Muscle layer of duodenum (tissue), 2 donors: Measurements from ENCODE around the gene TRAF1.

Experiments used
- H3K27ac ChIP-seq: one replicate; pipeline ENCODE4 v1.7.0; 2013; ENCODE audit warnings: mild to moderate bottlenecking, low read length
- H3K27me3 ChIP-seq: one replicate; pipeline ENCODE4 v1.7.0; 2013; ENCODE audit warnings: low read depth, mild to moderate bottlenecking, control low read depth, low read length
- H3K36me3 ChIP-seq, 2 donors: one replicate each; pipeline ENCODE4 v1.7.0; 2013; ENCODE audit warnings: low read length in 2 of 2, control low read depth in 1 of 2, mild to moderate bottlenecking in 1 of 2; ENCODE audit not compliant: insufficient read depth in 2 of 2, control insufficient read depth in 1 of 2
- H3K4me1 ChIP-seq, 2 donors: one replicate each; pipeline ENCODE4 v1.7.0; 2013; ENCODE audit warnings: low read length in 2 of 2, mild to moderate bottlenecking in 2 of 2, control low read depth in 1 of 2, moderate library complexity in 1 of 2; ENCODE audit not compliant: insufficient read depth in 2 of 2, control insufficient read depth in 1 of 2
- H3K4me3 ChIP-seq, 2 donors: one replicate each; pipeline ENCODE4 v1.7.0; 2013; ENCODE audit warnings: low read length in 2 of 2, low read depth in 1 of 2, mild to moderate bottlenecking in 1 of 2
- H3K9me3 ChIP-seq, 2 donors: one replicate each; pipeline ENCODE4 v1.7.0; 2013; ENCODE audit warnings: low read length in 2 of 2, control low read depth in 1 of 2, mild to moderate bottlenecking in 1 of 2; ENCODE audit not compliant: control insufficient read depth in 1 of 2
- donor health status: healthy.

Gene TRAF1

DNA sequence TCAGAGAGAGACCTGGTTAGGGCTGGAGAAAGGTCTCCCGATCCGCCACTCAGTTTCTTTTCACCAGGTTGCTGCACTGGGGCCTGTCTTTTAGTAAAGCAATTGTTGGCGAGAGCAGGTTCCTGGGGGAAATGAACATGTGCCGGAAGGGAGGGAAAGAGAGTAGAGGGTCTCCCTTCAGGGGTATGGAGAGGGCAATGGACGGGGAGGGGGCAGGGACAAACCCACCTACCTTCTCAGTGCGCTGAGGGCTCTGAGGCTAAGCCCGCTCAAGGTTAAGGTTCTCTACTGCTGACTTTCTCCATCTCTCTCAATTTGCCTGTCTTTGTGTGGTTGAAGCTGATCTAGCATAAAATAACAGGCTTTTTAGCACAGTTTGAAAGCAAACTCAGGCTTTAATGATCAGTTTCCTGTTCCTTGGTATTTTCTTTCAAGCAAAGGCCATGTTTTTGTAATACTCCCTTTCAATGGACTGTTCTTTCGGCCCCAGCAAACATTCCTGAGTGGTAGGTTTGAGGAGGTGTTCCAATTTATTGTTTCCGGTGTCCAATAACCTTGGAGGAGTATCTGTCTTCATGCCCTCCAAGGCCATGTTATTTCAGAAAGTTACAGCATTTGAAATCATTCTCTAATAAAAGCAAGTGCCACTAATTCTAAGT lies 25.5 kb upstream of the TRAF1 start:
- Histone ChIP-seq H3K27ac (no peak overlapping the region), H3K4me1 (peaks cover 0 to 3% of the 10 kb centered on the region in 2 donors), H3K27me3 (no peaks in the 10 kb centered on the region), H3K9me3 (no peaks in the 10 kb centered on the region), H3K4me3 (no peak overlapping the region), H3K36me3 (no peaks in the 10 kb centered on the region)

- Histone ChIP-seq H3K9me3 (no peaks in the 10 kb centered on the region), H3K4me3 (no peak overlapping the region), H3K4me1 (peaks cover 0 to 3% of the 10 kb centered on the region in 2 donors), H3K27me3 (no peaks in the 10 kb centered on the region), H3K36me3 (no peaks in the 10 kb centered on the region), H3K27ac (no peak overlapping the region)
These were observed 24.1 kb upstream of the TRAF1 start for GRCh38 chr9:120950421-120951388.

DNA sequence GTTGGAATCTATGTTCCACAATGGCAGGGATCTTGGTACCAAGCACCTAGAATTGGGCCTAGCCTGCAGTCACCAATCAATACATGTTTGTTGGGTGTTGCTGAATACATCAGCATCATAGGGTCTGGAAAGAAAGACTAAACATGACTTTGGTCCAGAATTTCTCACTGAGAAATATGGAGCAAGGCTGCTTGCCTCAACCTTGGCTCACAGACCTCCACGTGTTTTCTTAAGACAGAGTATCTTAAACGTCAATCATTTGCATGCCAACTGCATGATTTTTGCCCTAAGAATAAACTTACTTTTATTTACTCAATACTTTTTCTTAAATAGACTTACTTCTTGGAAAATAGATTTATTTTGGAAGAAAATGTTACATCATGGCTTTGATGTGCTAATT lies 22.7 kb upstream of the TRAF1 start:
- H3K4me3 ChIP-seq = no peak overlapping the region
- peaks cover 0 to 3% of the 10 kb centered on the region in 2 donors for H3K4me1 ChIP-seq
- H3K27me3 ChIP-seq = no peaks in the 10 kb centered on the region
- H3K27ac ChIP-seq = no peak overlapping the region
- no peaks in the 10 kb centered on the region for H3K9me3 ChIP-seq
- H3K36me3 ChIP-seq = no peaks in the 10 kb centered on the region

GRCh38 chr9:120948824-120949223 lies 22.2 kb upstream of the TRAF1 start:
- Histone ChIP-seq H3K4me3 (no peak overlapping the region), H3K9me3 (no peaks in the 10 kb centered on the region), H3K27me3 (no peaks in the 10 kb centered on the region), H3K36me3 (no peaks in the 10 kb centered on the region), H3K27ac (no peak overlapping the region), H3K4me1 (peaks cover 0 to 3% of the 10 kb centered on the region in 2 donors)

- H3K27me3 ChIP-seq = no peaks in the 10 kb centered on the region
- peaks cover 3 to 6% of the 10 kb centered on the region in 2 donors for H3K4me1 ChIP-seq
- H3K9me3 ChIP-seq = no peaks in the 10 kb centered on the region
- H3K36me3 ChIP-seq = no peaks in the 10 kb centered on the region
- H3K4me3 ChIP-seq = no peak overlapping the region
- H3K27ac ChIP-seq = no peak overlapping the region
These were observed 20.6 kb upstream of the TRAF1 start for GRCh38 chr9:120947222-120947621.

GRCh38 chr9:120946259-120946658 lies 19.7 kb upstream of the TRAF1 start:
- Histone ChIP-seq H3K27me3 (no peaks in the 10 kb centered on the region), H3K27ac (no peak overlapping the region), H3K36me3 (no peaks in the 10 kb centered on the region), H3K4me3 (no peak overlapping the region), H3K9me3 (no peaks in the 10 kb centered on the region), H3K4me1 (peaks cover 3 to 9% of the 10 kb centered on the region in 2 donors)

DNA sequence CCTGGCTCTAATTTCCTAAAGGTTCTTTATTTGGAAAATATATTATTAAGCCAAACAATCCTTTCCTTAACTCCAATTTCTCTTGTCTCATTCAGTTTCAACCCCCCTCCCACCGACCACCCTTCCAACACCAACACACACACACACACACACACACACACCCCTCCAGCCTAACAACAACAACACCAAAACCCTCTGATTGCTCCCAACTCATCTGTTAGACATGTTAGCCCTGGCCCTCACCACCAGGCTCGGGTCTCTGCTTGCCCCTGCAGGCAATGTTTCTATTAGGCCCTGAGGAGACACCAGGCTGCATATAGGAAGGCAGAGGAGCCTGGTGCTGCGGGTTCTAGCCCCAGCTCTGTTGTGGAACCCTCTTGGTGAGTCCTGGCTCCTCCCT lies 18.4 kb upstream of the TRAF1 start:
- H3K9me3 ChIP-seq = no peaks in the 10 kb centered on the region
- H3K4me3 ChIP-seq = no peak overlapping the region
- no peaks in the 10 kb centered on the region for H3K36me3 ChIP-seq
- H3K27ac ChIP-seq = no peak overlapping the region
- peaks cover 6 to 9% of the 10 kb centered on the region in 2 donors for H3K4me1 ChIP-seq
- H3K27me3 ChIP-seq = no peaks in the 10 kb centered on the region

DNA sequence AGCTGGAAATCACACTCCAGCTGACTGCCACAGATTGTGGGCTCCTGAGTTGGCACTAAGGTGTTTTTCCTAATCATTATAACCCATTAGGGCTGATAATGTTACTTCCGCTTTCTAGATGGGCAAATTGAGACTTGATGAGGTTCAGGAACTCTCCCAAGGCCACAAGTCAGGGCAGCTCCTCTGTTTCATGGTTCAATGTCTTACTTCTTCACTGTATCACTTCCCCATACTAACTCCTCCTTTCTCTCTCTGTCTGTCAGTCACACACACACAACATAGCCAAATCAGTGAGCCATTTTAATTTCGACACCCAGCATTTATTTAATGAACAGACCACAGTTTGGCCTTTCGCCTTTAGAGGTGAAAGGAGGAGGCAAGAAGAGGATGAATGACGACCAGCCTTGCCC lies 17.8 kb upstream of the TRAF1 start:
- Histone ChIP-seq H3K9me3 (no peaks in the 10 kb centered on the region), H3K4me3 (no peak overlapping the region), H3K4me1 (peaks cover 6 to 9% of the 10 kb centered on the region in 2 donors), H3K27me3 (no peaks in the 10 kb centered on the region), H3K27ac (no peak overlapping the region), H3K36me3 (no peaks in the 10 kb centered on the region)

DNA sequence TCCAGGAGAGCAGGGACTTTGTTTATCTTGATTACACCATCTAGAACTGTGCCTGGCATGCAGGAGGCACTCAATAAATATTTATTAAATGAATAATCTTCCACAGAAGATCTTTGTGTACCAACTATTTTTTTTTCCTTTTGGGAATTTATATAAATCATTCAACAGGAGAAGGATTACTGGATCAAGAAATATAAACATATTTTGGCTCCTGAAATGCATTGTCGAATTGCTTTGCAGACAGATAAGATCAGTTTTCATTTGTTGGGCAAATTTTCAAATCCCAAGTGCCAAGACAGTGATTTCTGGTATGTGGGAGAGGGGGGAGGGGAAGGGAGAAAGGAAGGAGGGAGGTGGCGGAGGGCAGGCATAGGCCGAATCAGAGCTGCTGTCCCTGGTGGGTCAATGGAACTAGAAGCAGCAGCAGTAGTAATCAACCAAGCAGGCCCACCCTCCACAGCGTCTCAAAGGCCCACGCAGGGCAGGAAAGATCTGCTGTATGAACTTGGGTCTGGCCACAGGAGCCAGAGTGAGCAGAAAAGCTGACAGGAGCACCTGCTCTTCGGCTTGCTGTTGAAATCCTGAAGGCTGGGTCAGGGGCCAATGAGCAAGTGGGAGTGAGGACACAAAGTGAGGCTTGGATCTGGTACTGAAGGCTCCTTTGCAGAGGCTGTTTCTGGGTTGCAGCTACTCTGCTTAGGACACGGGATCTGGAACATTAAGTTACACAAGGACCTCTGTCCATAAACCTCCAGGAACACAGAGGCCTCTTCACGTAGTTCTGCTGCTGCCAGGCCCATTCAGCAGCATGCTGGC lies 15.8 kb upstream of the TRAF1 start:
- peak overlapping the region; percentile 67 for H3K27ac ChIP-seq

GRCh38 chr9:120941046-120941770 lies 14.6 kb upstream of the TRAF1 start:
- Histone ChIP-seq H3K27me3 (no peaks in the 10 kb centered on the region), H3K36me3 (no peaks in the 10 kb centered on the region), H3K4me3 (no peak overlapping the region), H3K9me3 (no peaks in the 10 kb centered on the region), H3K27ac (no peak overlapping the region), H3K4me1 (peaks cover 9 to 19% of the 10 kb centered on the region in 2 donors)

More for the DNA sequence above, 15.8 kb upstream of the TRAF1 start:
- no peaks in the 10 kb centered on the region for H3K27me3 ChIP-seq
- H3K4me3 ChIP-seq = no peak overlapping the region
- no peaks in the 10 kb centered on the region for H3K36me3 ChIP-seq
- H3K4me1 ChIP-seq = peaks cover 6 to 9% of the 10 kb centered on the region in 2 donors
- H3K9me3 ChIP-seq = no peaks in the 10 kb centered on the region
